ENCODE results near the gene SLC4A5.
"Not testable (repeated sequence)": the region's sequence is repeated elsewhere in the genome, so short reads cannot be mapped to it uniquely, and the experiment has no call there.

SLC4A5 gene

GRCh38 chr2:74194799-74195198 lies 148.4 kb downstream of the SLC4A5 start:
- no peak for DNase-seq

DNA sequence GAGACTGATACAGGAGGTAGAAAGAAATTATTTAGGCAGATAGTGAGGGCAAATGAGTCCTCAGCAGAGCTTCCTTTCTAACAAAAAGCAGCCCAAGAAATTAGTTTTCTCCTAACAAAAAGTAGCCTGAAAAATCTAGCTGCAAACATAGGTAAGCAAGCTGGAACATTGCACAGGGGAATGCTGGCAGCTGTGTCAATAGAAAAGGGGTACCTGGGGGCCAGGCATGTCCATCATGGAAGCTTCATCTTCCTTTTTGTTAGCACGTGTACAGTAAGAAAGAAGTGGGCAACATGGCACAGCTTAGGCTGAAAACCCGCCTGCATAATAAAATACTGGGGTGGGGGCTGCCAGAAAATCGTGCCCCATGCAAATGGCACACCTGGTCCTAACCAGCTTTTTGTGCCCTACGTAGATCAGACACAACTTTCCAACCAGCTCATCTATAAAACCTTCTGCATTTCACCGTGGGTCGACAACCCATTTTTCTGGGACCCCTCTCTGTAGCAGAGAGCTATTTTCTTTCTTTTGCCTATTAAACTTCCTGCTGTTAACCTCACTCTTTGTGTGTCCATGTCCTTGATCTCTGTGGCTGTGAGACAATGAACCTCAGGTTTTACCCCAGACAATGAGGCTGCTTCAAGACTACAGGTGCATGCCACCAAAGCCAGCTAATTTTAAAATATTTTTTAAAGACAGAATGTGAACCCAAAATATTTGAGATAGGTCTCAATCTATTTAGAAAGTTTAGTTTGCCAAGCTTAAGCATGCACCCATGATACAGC lies 151.4 kb downstream of the SLC4A5 start:
- no peak for DNase-seq

DNA sequence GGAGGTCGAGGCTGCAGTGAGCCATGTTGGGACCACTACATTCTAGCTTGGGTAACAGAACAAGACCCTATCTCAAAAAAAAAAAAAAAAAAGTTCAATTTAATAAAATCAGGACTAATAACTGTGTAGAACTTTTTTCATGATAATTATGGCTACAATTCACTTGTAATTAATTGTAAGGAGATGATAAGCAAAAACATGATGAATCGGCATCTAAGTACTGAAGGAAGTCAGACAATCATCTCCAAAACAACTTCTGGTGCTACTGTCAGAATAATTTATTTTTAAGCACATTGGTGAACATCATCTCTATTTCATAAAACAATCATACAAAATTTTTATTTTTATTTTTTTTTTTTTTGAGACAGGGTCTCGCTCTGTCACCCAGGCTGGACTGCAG lies 154.5 kb downstream of the SLC4A5 start:
- DNase-seq, result no peak

DNA sequence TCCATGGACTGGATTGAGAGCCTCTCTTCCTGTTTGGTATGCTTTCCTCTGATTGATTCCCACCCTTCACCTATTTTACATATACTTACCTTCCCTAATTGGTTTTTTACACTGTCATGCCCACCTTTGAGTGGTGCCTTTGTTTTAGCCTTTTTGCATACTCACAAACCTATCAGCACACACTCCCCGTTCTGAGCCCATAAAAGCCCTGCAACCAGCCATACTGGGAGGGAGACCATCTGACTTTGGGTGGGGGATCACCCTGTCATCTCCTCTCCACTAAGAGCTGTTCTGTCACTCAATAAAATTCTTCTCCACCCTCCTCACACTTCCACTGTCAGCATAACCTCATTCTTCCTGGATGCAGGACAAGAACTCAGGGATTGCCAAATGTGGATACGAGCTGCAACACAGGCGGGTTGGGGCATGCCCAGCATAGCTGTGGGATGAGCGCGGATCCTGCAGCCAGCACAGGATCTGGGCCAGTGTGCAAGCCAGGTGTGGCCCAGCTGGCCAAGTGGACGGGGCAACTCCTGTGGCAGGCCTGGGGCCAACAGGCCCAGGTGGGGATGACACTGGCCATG lies 155.1 kb downstream of the SLC4A5 start:
- no peak for DNase-seq

DNA sequence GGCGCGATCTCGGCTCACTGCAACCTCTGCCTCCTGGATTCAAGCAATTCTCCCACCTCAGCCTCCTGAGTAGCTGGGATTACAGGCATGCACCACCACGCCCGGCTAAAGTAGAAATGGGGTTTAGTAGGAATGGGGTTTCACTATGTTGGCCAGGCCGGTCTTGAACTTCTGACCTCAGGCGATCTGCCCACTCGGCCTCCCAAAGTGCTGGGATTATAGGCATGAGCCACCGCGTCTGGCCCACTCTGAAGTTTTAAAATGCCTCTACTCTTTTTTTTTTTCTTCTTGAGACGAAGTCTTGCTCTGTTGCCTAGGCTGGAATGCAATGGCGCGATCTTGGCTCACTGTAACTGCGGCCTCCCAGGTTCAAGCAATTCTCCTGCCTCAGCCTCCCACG lies 156.5 kb downstream of the SLC4A5 start:
- DNase-seq, result not testable (repeated sequence)

GRCh38 chr2:74186038-74186437 lies 157.2 kb downstream of the SLC4A5 start:
- DNase-seq, result no peak

DNA sequence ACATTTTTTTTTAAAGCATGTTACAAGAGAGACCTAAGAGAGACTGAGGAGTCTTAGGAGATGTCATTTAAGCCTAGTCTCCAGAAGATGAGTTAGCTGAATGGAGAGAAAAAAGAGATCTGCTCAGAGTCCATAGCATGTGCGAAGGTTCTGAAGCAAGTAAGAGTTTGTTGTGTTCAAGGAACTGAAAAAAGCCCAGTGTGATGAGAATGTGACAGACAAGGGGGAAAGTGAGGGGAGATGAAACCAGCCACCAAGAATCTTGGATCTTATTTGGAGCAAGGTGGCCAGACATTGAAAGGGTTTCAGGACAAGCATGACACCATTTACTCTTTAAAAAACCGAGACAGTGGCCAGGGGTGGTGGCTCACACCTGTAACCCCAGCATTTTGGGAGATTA lies 159.3 kb downstream of the SLC4A5 start:
- DNase-seq, result no peak

DNA sequence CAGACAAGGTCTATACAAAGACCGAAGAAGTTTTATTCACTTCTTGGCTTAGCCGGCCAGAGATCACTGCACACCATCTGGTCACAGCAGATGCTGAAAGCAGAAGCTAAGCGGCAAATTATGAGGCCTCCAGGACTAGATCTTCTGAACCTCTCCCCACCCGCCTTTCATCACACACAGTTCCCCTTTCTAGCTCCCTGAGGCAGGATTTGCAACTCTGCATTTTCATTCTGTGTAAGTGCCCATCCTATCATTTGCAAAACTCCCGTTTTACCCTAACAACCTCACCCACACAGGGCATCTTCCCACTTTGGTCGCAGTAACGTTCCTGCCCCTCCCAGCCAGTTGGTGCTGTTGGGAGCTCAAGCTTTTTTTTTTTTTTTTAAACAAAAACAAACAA lies 161.5 kb downstream of the SLC4A5 start:
- DNase-seq, result no peak

- no peak for DNase-seq
Observed at GRCh38 chr2:74179063-74179865, 164.0 kb downstream of the SLC4A5 start.

DNA sequence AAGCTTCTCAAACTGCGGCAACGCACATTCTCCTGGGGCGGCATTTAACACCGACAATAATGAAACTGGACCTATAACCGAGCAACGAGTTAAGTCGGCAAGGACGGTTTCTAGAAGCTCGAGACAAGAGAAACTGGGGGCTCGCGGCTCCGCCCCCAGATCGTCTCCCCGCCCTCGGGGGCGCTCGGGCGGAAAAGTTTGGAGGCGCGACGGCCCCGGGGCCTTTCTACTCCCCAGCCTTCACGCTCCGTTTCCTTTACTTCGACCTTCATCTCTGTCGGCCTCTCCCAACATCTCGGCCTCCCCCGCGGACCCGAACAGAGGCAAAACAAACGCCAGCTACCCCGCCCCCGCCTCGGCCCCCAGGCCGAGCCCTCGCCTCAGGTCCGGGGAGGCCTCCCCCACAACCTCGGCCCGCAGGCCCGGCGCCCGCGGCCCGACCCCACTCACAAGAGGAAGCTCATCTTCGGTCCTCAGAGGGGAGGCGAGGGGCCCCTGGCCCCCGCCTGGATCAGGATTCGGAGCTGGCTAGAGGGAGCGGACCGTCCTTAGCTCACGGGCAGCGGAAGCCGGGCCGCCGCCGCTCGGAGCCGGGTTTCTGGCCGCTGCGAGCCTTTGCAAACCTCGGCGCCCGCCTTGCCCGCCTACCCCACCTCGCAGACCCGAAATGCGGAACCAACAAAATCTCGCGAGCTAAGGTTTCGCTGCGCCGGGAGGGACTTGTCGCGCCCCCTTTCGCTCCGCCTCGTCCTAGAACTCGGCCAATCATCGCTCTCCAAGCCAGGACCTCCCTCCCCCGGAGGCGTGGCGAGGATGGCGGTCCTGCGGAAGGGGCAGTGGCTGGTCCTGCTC lies 164.8 kb downstream of the SLC4A5 start, which contains the start of gene MOB1A:
TSS of gene MOB1A (minus strand) at position 669 of the 852 bp plus-strand sequence. CDS start at position 464, 205 bp downstream.
- DNase-seq, result peak; percentile 95

DNA sequence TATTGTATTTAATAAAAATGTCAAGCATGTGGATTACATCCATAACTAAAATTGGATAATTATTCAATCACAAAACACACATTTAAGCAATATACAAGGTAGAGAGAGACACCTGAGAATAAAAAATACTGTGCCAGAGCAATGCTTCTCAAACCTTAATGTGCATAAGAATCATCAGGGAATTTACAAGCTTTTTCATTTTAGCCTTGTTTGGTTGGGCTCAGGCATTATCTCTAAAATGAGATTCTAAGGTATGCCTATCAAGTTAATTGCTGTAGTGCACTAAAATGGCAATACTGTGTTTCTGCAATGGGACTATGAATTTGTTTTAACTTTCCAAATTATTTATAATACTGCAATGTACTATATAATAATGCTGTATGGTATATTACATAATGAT lies 165.5 kb downstream of the SLC4A5 start:
- no peak for DNase-seq

DNA sequence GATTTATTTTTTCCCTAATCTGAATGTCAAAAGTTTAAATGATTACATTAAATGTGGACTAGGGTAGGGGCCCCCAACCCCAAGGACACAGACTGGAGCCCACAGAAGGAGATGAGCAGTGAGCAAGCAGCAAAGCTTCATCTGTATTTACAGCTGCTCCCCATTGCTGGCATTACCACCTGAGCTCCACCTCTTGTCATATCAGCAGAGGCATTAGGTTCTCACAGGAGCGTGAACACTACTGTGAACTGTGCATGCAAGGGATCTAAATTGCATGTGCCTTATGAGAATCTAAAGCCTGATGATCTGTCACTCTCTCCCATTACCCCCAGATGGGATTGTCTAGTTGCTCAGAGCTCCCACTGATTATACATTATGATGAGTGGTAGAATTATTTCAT lies 168.3 kb downstream of the SLC4A5 start:
- DNase-seq, result no peak

DNA sequence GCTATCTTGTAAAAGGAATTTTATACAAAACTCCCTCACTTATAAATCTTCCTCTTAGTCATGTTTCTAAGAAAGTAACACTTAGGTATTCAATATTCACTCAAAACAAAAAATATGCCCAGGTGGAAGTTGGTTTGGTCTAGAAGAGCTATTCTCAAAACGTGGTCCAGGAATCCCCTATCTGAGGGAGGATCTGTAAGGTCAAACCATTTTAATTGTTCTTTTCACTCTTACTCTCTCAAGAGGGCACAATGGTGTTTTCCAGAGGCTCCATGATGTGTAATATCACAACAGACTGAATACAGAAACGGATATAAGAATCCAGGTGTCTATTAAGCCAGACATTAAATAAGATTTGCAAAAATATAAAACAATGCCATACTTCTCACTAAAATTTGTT lies 174.5 kb downstream of the SLC4A5 start:
- DNase-seq, result no peak
